Lung microvascular endothelial cell (primary cell): Measurements from ENCODE around the gene ADI1. TPM values are rescaled to one million over a fixed set of nuclear protein-coding genes. Genes with fewer than 3 reads are reported as not detected.
"Not testable (repeated sequence)": the region's sequence is repeated elsewhere in the genome, so short reads cannot be mapped to it uniquely, and the experiment has no call there.

Source experiments
- DNase-seq, 2 donors: peaks; one replicate each; pipeline versions ENCODE4 v3.0.0 to v3.0.0-alpha.2; 2010; ENCODE audit warnings: low read depth in 2 of 2
- total RNA-seq: library from RNA; depleted of rRNA; stranded (reverse); fragments of >200 nt; gene quantifications from 2 replicates; pipeline ENCODE4 v1.2.1, GENCODE V29; 2014

The ADI1 gene
- total RNA-seq, 1 donor from 2014 or later: 56.5 TPM

DNA sequence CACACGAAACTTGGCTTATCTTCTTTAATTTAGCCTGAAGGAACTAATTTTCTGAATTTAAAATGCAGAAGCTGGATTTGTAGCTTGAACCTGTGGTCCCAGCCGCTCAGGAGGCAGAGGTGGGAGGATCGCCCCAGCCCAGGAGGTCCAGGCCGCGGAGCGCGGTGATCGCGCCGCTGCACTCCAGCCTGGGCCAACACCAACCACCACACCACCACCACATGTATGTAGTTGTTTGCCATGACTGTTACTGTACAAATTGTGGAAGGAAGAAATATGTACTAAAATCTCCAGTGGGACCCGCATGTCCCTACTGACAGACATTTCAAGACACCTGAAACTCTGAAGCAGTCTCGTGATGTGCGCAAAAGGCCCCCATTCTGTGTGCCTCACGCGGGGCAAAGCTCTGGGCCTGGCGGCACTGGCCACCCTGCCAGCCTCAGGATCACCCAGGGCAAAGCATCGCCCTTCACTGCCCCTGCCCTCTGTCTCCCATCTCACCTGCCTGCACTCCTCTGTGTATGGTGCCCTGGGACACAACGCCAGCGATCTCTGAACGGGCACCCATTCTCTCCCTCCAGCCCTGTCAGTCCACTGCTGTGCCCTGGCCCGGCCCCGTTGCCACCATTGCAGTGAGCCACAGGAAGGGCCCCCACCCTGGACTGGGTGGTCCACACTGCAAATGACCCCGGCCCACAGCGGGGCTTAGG is 10.1 kb upstream of the ADI1 start:
- no peak for DNase-seq

DNA sequence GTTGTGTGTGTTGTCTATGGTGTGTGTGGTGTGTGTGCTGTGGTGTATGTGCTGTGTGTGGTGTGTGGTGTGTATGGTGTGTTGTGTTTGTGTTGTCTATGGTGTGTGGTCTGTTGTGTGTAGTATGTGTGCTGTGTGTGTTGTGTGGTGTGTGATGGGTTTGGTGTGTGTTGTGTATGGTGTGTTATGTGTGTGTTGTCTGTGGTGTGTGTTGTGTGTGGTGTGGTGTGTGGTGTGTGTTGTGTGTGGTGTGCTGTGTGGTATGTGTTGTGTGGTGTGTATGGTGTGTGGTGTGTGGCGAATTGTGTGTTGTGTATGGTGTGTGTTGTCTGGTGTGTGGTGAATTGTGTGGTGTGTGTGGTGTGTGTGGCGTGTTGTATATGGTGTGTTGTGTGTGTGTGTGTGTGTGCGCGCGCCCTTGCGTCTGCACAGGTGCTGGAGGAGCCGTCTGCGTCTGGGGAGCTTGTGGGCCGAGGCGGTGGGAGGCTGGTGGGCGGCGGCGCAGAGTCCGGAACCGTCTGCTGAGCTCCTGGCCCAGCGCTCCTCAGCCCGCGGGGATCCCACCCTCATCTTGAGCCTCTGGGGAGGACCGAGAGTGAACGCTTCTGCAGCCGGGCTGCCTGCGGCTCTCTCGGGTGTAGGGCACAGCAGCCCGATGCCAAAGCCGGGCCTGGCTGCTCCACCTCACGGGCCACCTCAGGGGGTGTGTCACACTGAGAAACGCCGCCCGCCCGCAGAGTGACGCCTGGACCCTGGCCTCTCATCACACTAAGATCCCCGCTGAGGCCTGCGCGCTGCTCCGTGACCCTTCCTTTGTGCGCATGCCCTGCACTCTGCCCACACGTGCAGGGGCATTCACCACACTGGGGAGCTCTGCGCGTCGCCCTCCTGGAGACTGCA is 8.8 kb upstream of the ADI1 start:
- DNase-seq: no peak

DNA sequence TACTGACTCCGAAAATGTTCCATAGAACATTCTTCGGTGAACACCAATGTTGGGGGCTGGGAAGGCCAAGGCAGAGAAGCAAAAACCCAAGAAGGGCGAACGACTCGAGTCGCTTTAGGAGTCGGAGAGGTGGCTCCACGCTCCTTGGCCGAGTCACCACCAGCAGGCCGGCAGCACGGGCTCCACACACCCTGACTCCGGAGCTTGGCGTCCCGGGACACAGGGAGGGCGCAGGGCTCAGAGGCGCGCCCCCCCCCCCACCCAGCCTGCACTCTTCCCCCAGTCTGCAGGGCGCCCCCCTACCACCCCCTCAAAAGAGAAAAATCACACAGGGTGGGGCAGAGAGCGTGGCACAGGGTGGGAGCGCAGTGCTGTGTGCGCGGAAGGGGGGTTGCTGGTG is 7.5 kb upstream of the ADI1 start:
- DNase-seq: no peak

DNA sequence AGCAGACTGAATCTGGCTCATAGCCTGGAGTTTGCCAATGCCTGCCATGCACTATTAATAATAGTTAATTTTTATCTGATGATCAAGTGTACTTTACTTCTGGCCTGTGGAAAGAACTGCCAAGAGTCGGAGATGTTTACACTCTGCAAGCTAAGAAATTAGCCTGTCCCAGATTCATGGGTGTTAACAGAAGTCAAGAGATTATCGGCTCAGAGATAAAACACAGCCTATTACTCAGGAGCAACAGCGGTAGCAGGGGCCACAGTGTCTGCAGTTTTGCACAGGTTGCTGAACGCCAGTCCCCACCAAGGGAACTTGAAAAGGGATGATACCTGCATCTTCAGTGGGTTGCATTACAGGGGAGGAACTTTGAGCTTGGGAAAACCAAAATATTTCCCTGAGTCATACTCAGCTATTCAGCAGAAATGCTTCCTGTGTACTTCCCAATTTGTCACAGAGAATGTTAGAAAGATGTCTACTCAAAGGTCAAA is 4.3 kb upstream of the ADI1 start:
- DNase-seq: peak; percentile 17 to 42

DNA sequence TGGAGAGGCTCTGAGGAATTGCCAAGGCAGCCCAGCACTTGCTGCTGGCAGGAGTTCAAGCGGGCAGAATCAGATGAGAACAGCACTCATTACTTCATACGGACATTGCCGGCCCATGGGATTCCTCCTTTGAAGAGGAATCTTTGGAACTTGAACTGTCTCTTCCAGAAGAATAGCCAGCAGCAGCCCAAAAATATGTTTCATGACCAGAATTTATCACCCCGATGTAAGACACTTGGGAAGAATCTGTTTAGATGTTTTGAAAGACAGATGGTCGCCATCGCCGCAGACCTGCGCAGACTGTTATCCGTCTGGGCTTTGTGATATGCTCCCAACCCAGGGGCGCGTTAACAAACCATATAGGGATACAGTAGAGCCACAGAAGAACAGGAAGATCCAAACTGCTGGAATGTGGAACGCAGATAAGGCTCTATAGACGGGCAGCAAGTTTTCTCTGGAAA is 3.7 kb upstream of the ADI1 start:
- DNase-seq: peak in 1 of 2 donors; percentile 54

DNA sequence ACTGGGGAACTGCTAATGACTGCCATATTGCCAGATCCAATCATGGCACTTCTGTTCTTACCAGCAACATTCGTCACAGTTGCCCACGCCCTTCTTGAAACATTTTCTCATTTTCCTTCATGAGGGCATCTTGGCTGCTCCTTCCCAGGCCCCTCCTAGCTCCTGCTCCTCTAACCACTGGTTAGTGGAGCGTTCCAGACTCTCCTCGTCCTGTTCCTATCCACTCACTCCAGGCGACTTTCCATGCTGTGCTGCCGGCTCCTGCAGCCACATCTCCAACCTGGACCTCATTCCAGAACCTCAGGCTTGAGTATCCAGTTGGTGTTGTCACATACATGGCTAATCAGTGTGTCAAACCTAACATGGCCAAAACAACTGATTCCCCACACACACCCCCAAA is 1.3 kb upstream of the ADI1 start:
- no peak for DNase-seq

DNA sequence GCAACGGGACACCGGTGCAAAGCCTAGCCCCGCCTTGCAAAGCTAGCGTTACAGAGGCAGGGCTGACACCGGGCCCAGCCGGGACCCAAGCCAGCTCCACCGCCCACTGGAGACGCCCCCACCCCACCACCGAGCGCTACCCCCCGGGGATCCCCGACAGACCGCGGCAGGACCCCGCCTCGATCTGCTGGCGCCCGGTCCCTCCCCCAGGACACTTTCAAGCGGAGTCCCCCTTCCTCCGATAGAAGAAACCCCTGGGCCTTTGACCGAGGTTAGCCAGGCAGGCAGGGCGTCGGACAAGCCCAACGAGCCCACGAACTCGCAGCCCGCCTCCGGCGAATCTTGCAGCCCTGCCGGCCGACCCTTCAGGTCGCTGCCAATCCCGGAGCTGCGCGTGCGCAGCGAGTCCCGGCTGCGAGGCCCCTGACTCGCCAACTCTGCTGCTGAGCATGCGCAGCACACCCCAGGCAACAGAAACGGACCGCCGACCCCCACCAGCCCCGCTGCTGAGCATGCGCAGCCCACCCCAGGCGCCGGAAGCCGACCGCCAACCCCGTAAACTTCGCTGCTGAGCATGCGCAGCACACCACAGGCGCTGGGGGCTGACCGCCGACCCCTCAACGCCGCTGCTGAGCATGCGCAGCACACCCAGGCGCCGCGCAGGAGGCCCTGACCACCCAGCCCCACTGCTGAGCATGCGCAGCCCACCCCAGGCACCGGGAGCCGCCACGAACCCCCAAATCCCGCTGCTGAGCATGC is 656 bp downstream of the ADI1 start:
- DNase-seq: peak; percentile 98 to 99

DNA sequence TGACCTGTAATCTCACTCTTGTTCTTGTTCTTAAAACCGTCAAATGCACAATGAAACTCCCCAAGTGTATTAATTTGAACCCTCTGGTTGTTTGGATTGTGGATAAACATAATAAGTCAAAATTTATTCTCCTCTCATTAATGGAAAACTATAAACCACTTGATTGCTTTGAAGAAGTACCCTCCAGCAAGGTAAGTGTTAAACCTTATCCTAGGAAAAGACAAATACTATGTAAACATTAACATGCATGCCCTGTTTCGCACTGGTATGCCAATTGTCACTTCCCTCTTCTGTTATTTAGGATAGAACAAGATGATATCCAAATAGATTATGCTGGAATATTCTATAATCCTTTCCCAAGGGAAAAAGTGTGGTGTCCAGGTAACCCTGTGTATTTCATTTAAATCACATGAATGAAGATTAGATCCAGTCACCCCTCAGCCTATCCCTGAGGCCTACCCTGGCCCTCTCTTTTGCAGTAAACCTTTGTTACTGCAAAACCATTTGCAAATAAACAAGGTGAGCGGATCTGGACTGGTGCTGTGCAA is 1.3 kb downstream of the ADI1 start:
- DNase-seq: no peak

DNA sequence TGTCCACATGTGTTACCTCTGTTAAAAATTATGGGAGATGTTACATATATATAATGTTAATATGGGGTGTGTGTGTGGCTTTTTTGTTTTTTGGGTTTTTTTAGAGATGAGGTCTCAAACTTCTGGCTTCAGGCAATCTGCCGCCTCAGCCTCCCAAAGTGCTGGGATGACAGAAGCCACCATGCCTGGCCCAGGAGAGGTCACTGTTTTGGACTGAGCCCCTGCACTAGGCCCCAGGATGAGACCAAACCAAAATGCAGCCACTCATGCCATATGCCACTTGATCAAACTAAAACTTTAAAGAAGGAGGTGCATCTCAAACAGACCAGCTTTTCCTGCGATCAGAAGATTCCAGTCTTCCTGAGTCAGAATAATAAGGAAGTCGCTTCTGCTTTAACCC is 2.5 kb downstream of the ADI1 start:
- DNase-seq: no peak

DNA sequence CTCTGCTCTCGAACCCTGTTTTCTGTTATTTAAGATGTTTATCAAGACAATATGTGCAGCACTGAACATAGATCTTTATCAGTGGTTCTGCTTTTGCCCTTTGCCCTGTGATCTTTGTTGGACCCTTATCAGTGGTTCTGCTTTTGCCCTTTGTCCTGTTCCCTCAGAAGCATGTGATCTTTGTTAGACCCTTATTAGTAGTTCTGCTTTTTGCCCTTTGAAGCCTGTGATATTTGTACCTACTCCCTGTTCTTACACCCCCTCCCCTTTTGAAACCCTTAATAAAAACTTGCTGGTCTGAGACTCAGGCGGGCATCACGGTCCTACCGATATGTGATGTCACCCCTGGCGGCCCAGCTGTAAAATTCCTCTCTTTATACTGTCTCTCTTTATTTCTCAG is 3.9 kb downstream of the ADI1 start:
- not testable (repeated sequence) for DNase-seq

DNA sequence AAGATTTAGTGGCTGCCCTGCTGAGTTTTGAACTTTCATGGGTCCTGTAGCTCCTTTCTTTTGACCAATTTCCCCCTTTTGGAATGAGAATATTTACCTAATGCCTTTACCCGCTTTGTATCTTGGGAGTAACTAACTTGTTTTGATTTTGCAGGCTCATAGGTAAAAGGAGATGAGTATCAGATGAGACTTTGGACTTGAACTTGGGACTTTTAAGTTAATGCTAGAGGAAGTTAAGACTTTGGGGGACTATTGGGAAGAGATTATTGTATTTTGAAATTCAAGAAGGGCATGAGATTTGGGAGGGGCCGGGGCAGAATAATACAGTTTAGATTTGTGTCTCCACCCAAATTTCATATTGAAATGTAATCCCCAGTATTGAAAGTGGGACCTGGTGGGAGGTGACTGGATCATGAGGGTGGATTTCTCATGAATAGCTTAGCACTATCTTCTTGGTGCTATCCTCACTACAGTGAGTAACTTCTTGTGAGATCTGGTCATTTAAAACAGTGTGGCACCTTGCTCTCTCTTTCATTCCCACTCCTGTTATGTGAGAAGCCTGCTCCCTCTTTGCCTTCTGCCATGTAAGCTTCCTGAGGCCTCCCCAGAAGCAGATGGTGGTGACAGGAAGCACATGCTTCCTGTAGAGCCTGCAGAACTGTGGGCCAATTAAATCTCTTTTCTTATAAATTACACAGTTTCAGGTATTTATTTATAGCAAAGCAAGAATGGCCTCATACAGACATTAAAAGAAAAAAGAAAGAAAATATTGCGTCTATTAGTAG is 6.1 kb downstream of the ADI1 start:
- DNase-seq: peak; percentile 25 to 61

DNA sequence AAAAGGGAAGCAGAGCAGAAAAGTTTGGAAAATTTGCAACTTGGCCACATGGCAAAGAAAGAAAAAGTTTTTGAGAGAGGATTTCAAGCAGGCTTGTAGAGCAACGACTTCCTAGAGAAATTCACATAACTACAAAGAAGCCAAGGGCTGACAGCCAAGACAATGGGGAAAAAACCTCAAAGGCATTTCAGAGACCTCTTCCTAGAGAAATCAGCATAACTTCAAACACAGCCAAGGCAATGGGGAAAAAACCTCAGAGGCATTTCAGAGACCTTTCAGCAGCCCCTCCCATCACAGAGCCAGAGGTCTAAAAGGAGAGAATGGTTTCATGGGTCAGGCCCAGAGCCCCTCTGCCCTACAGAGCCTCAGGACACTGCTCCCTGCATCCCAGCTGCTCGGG is 7.2 kb downstream of the ADI1 start:
- no peak for DNase-seq

DNA sequence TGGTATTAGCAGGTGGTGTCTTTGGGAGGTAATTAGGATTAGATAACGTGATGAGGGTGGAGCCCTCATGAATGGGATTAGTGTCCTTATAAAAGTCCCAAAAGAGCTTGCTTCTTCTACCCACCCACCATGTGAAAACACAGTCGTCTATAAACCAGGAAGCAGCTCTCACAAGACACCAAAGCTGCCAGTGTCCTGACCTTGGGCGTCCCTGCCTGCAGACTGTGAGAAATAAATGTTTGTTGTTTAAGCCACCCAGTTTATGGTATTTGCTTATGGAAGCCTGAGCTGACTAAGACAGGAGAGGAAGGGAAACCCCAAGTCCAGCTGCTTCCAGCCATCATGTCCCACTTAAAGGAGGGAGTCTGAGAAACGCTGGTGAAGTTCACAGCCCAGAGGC is 13.6 kb downstream of the ADI1 start:
- DNase-seq: peak in 1 of 2 donors; percentile 80

DNA sequence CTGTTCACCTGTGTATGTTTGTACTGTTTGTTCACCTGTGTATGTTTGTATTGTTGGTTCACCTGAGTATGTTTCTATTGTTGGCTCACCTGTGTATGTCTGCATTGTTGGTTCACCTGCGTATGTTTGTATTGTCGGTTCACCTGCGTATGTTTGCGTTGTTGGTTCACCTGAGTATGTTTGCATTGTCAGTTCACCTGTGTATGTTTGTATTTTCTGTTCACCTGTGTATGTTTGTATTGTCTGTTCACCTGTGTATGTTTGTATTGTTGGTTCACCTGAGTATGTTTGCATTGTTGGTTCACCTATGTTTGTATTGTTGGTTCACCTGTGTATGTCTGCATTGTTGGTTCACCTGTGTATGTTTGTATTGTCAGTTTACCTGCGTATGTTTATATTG is 14.6 kb downstream of the ADI1 start:
- DNase-seq: no peak

DNA sequence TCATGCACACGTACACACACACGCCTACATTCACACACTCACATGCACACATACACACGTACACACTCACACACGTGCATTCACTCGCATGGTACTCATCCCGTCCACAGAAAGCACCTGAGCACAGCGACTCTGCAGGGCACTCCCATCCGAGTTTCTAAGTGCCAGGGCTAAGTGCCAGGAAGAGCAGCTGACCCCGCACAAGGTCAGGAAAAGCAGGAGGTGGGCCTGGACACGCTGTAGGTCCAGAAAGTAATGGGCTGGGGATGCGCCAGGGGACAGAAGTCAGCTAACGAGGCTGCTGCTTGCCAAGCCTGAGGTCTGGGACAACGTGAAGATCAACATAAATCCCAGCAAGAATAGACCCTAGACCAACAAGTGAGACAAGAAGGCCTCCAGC is 15.8 kb downstream of the ADI1 start:
- DNase-seq: no peak

DNA sequence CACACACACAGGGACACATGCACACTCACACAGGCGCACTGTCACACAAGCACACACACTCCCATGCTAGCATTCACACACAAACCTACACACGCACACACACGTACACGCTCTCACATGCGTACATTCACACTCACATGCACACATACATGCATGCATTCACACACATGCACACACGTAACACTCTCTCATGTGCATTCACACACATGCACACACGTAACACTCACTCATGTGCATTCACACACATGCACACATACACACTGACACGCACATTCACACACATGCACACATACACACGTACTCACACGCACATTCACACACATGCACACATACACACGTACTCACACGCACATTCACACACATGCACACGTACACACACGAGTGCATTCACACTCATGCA is 16.3 kb downstream of the ADI1 start:
- DNase-seq: no peak

DNA sequence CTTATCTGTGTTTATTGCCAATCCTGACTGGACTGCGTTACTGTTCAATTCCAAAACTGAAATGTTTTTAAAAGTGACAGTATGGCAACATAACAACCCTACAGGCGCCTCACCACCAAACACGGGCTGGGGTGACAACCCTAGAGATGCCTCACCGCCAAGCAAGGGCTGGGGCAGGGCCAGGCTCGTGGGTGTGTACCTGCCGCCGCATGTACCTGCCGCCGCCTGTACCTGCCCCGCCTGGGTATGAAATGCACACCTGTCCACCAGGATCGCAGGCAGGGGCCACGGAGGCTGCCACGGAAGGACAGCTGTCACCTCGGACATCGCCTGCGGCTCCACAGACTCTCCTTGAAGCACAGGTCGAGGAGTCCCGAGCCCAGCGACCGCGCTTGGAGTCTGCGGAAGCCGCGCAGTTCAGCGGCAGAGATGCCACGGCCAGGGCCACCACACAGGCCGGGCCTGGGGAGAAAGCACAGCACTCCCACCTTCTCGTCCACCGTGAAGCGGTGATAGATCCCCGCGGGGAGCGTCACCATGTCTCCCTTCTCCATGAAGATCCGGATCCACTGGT is 18.9 kb downstream of the ADI1 start:
- no peak for DNase-seq

DNA sequence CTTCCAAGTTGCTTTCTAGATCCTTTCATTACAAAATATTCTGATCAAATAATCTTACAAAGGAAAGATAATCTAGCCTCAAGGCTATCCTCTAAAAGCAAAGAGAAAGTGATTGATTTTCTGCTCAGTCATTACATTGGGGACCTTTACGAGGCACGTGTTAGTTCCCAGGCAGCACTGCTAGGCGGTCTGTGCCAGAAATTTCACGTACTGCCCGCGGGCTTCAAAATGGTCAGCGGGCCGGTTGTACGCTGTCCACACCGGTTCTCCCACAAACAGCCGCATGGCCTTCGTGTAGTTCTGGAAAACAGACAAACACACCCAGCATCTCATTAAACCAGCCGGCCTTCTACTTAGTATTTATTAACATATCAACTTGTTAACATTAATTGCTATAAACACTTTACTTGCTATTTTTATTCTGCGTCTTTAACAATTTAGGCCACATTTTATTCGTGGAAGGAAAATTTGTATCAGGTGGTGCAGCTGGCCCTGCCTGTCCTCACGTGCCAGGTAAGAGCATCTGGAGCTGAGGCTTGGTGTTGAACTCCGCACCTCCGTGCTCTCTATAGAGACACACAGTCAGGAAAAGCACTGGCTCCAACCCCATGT is 20.4 kb downstream of the ADI1 start:
- DNase-seq: no peak

DNA sequence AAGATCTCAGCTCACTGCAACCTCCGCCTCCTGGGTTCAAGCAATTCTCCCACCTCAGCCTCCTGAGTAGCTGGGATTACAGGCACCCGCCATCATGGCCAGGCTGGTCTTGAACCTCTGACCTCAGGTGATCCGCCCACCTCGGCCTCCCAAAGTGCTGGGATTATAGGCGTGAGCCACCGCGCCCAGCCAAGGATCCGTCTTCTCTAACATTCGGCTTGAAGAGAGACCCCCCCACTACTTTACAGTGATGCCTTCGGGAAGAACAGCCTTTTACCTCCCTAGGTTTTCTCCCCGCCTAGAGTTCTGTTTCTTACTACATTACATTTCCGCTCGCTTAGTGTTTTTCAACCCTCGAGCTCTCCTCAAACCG is 22.6 kb downstream of the ADI1 start:
- not testable (repeated sequence) for DNase-seq
